DOHH2 (cell line): ENCODE measurements around the gene ITGA2.

ENCODE experiments used
- H3F3A ChIP-seq: fragments of 200-600 bp; sonication (generic), shearing (Covaris generic); 2 replicates; pipeline ENCODE4 v1.6.0; 2016; ENCODE audit warnings: antibody characterized with exemption, mild to moderate bottlenecking; ENCODE audit not compliant: control insufficient read depth, insufficient read depth
- H3K27ac ChIP-seq: fragments of 200-600 bp; sonication (generic); 2 replicates; pipeline ENCODE4 v1.5.1; 2014; ENCODE audit warnings: low read depth, mild to moderate bottlenecking, low read length, moderate library complexity
- H3K27me3 ChIP-seq: fragments of 200-600 bp; sonication (generic); 2 replicates; pipeline ENCODE4 v1.6.1; 2014; ENCODE audit warnings: mild to moderate bottlenecking, low read length, mixed read lengths; ENCODE audit not compliant: control insufficient read depth
- H3K36me3 ChIP-seq: fragments of 200-600 bp; sonication (generic); 2 replicates; pipeline ENCODE4 v1.6.1; 2014; ENCODE audit warnings: mild to moderate bottlenecking, low read length, moderate library complexity, mixed read lengths; ENCODE audit not compliant: control insufficient read depth
- H3K4me1 ChIP-seq: fragments of 200-600 bp; sonication (generic); 2 replicates; pipeline ENCODE4 v1.6.1; 2014; ENCODE audit warnings: mild to moderate bottlenecking, low read length, mixed read lengths; ENCODE audit not compliant: control insufficient read depth
- H3K4me2 ChIP-seq: fragments of 200-600 bp; sonication (generic); 2 replicates; pipeline ENCODE4 v1.6.0; 2014; ENCODE audit warnings: mild to moderate bottlenecking, low read length, moderate library complexity
- H3K4me3 ChIP-seq: fragments of 200-600 bp; sonication (generic); 2 replicates; pipeline ENCODE4 v1.5.1; 2014; ENCODE audit warnings: mild to moderate bottlenecking, low read length, mixed read lengths
- H3K79me2 ChIP-seq: fragments of 200-600 bp; sonication (generic); 2 replicates; pipeline ENCODE4 v1.6.1; 2014; ENCODE audit warnings: mild to moderate bottlenecking, low read length, mixed read lengths; ENCODE audit not compliant: control insufficient read depth
- H3K9me2 ChIP-seq: fragments of 200-600 bp; sonication (generic); replicated peaks from 2 replicates; pipeline ENCODE4 v1.6.1; 2014; ENCODE audit warnings: mild to moderate bottlenecking, low read length, mixed read lengths; ENCODE audit not compliant: control insufficient read depth
- H3K9me3 ChIP-seq: fragments of 200-600 bp; sonication (generic); 2 replicates; pipeline ENCODE4 v1.6.1; 2014; ENCODE audit warnings: antibody characterized with exemption, low read length, mixed read lengths; ENCODE audit not compliant: control insufficient read depth, insufficient read depth
- H4K20me1 ChIP-seq: fragments of 200-600 bp; sonication (generic); 2 replicates; pipeline ENCODE4 v1.6.0; 2014; ENCODE audit warnings: low read depth, mild to moderate bottlenecking, antibody characterized with exemption, low read length, moderate library complexity; ENCODE audit not compliant: control insufficient read depth, insufficient read depth
- EZH2phosphoT487 ChIP-seq: fragments of 200-600 bp; sonication (generic); IDR thresholded peaks from 2 replicates; pipeline ENCODE4 v1.6.1; 2017; ENCODE audit warnings: borderline replicate concordance, mild to moderate bottlenecking, antibody characterized with exemption, low read length, moderate library complexity, mixed read lengths
- TF ChIP-seq, protein P1 (sequence below): fragments of 200-600 bp; sonication (generic); IDR thresholded peaks from one replicate; pipeline ENCODE4 v1.5.1; 2014; ENCODE audit warnings: antibody characterized with exemption, mild to moderate bottlenecking, low read depth, low read length; ENCODE audit not compliant: poor library complexity, severe bottlenecking

ITGA2 gene

GRCh38 chr5:52945040-52945439 lies 44.1 kb upstream of the ITGA2 start:
- no peaks in the 10 kb centered on the region for H3K9me3 ChIP-seq
- H3K27me3 ChIP-seq: peaks cover 19% of the 10 kb centered on the region
- no peak overlapping the region for H3K4me3 ChIP-seq
- H3K4me2 ChIP-seq: peak overlapping the region; percentile 15; the same call in 1 of the 2 replicates
- no peaks in the 10 kb centered on the region for H4K20me1 ChIP-seq
- TF ChIP-seq, protein P1, sequence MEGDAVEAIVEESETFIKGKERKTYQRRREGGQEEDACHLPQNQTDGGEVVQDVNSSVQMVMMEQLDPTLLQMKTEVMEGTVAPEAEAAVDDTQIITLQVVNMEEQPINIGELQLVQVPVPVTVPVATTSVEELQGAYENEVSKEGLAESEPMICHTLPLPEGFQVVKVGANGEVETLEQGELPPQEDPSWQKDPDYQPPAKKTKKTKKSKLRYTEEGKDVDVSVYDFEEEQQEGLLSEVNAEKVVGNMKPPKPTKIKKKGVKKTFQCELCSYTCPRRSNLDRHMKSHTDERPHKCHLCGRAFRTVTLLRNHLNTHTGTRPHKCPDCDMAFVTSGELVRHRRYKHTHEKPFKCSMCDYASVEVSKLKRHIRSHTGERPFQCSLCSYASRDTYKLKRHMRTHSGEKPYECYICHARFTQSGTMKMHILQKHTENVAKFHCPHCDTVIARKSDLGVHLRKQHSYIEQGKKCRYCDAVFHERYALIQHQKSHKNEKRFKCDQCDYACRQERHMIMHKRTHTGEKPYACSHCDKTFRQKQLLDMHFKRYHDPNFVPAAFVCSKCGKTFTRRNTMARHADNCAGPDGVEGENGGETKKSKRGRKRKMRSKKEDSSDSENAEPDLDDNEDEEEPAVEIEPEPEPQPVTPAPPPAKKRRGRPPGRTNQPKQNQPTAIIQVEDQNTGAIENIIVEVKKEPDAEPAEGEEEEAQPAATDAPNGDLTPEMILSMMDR: no peak
- no peak for TF ChIP-seq EZH2phosphoT487
- no peaks in the 10 kb centered on the region for H3K79me2 ChIP-seq
- no peaks in the 10 kb centered on the region for H3K4me1 ChIP-seq
- no peaks in the 10 kb centered on the region for H3K36me3 ChIP-seq
- H3F3A ChIP-seq: no peaks in the 10 kb centered on the region
- H3K9me2 ChIP-seq: no peaks in the 10 kb centered on the region
- H3K27ac ChIP-seq: no peak overlapping the region

DNA sequence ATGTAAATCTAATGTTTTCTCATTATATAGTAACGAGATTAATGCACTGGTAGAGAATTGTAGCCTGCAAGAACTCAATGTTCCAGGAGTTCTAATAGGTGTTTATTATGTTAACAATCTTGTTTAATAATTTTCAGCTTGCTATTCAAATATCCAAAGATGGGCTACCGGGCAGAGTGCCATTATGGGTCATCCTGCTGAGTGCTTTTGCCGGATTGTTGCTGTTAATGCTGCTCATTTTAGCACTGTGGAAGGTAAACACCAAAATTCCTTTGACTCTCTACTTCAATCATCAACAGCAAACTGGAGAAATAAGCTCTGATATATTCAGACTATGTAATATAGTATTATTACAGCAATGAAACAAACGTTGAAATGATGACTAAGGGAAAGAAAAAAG lies 41.9 kb upstream of the ITGA2 start:
- H3K4me2 ChIP-seq: no peak overlapping the region
- H3K4me1 ChIP-seq: no peaks in the 10 kb centered on the region
- peaks cover 19% of the 10 kb centered on the region for H3K27me3 ChIP-seq
- TF ChIP-seq, protein P1: no peak
- TF ChIP-seq EZH2phosphoT487: no peak
- H3K9me3 ChIP-seq: no peaks in the 10 kb centered on the region
- no peaks in the 10 kb centered on the region for H3K79me2 ChIP-seq
- no peaks in the 10 kb centered on the region for H3F3A ChIP-seq
- no peak overlapping the region for H3K27ac ChIP-seq
- no peaks in the 10 kb centered on the region for H4K20me1 ChIP-seq
- H3K36me3 ChIP-seq: no peaks in the 10 kb centered on the region
- no peak overlapping the region for H3K4me3 ChIP-seq
- H3K9me2 ChIP-seq: no peaks in the 10 kb centered on the region

DNA sequence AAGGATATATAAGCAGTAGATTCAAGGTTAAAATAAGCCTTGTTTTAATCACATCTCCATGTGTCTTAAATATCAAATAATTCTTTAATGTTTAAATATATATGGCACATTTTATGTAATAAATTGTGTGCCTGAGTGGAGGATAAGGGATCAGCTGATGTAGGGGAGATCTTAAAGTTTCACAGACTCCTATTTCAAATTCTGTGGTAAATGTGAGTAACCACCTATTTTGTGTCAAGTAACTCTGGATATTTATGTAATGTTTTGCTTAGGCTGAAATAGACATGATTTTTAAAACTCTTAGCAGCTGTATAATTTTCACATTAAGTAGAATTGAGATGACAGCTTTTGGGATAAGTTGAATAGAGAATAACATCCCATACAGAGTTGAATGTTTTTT lies 41.3 kb upstream of the ITGA2 start:
- Histone ChIP-seq H3K4me2 (no peak overlapping the region), H3K9me3 (no peaks in the 10 kb centered on the region), H3K4me3 (no peak overlapping the region), H3K36me3 (no peaks in the 10 kb centered on the region), H3F3A (no peaks in the 10 kb centered on the region), H3K79me2 (no peaks in the 10 kb centered on the region), H3K27ac (no peak overlapping the region), H3K4me1 (no peaks in the 10 kb centered on the region), H4K20me1 (no peaks in the 10 kb centered on the region), H3K27me3 (peaks cover 19% of the 10 kb centered on the region), H3K9me2 (no peaks in the 10 kb centered on the region)
- TF ChIP-seq, protein P1: no peak
- no peak for TF ChIP-seq EZH2phosphoT487
